Measurements from ENCODE around the gene CCDC171.
"Not testable (repeated sequence)": the region's sequence is repeated elsewhere in the genome, so short reads cannot be mapped to it uniquely, and the experiment has no call there.

CCDC171 gene

DNA sequence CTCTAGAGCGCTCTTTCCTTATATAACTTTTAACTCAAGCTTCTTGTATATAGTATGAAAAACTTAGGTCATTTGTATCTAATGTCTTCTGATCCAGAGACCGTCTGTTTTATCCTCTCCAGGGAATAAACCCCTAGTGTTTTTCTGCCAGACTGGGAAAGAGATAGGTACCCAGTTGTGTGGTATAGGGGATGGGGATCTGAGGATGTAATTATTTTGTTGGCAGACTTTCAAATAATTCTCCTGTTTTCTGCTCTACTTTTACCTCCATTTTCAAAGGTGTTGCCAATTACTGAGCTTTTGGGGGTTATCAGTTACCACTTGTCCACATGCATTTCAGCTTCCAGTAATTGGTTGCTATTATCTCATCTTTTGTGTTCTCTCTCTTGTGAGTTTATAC lies 17.9 kb downstream of the CCDC171 start:
- no peak for DNase-seq

DNA sequence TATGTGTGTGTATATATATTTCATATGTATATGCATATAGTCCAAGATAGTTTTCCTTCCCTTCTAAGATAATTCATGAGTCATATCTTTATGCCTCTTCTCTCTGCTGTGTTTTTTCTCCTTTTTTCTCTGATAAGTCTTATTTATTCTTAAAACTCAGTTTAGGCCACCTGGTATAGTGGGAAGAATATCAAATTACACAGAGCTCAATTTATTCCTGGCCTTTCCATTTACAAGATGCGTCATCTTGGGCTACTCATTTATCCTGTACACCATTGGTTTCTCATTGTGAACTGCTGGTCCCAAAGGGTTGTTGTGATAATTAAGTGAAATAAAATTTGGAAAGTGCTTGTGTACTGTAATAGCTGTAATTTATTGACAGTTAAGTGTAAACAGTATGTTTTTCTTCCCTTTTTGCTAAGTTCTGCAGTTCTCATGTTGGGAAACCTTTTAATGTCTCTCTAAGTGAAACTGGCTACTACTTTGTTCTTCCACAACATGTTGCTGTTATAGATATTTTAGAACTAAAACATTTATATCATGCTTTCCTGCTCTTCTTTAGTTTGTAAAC lies 19.4 kb downstream of the CCDC171 start:
- no peak for DNase-seq

DNA sequence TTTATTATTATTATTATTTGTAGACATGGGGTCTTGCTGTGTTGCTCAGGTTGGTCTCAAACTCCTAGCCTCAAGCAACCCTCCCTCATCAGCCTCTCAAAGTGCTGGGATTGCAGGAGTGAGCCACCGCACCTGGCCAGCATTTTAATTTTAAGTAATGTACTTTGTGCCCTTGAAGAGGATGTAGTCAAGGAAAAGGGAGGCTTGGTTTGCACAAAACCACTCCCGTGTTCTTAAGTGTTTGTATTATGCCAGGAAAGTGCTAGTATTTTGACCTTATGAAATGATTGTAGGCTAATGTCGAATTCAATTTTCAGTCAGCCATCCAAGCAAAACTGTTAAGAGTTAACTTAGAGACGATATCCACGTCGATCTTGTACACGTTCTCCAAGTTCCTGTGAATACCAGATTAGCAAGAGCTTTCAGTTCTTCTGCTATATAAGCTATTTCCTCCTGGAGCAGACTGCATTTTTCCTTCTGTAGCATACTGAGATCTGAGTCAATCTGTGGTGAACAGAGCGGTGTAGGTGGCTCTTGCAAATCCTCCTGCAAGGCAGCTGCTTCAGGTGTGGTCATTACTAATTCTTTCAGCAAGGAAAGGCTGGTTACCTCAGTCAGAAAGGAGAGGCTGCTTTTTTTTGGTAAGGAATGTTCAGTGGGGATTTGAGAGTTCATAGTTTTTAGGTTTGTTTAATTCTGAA lies 23.7 kb downstream of the CCDC171 start:
- no peak for DNase-seq

DNA sequence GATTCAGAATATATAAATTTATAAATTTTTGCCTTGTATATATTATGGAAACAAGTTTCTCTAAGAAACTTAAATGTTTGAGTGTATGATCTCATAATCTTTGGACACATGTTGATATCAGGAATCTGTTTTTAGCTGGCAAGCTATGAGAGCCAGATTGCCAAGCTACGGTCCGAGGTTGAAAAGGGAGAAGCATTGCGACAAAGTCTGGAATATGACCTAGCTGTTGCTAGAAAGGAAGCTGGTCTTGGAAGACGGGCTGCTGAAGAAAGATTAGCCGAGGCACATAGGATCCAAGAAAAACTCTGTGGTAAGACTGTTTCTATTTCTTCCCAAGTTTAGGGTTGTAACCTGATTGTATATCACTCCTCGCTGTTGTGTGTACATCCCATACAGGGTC lies 25.9 kb downstream of the CCDC171 start:
- DNase-seq = no peak

DNA sequence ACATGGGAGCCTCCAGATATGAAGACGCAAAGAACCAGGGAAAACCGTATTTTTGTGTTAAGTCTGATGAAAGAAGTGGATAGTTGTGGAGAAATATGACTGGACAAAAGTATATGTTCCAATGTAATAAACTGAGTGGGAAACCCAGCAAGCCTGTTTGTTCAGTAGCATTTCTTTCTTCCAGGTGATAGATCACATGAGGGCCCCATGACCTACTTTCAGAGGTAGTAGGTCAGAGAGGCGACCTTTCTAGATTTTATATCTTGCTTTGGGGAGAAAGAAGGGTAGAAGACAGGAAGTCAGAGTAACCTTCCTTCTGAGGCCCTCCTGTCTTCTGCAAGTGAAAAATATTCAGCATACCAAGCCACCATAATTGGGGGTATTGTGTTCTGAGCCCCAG lies 31.5 kb downstream of the CCDC171 start:
- DNase-seq = no peak

DNA sequence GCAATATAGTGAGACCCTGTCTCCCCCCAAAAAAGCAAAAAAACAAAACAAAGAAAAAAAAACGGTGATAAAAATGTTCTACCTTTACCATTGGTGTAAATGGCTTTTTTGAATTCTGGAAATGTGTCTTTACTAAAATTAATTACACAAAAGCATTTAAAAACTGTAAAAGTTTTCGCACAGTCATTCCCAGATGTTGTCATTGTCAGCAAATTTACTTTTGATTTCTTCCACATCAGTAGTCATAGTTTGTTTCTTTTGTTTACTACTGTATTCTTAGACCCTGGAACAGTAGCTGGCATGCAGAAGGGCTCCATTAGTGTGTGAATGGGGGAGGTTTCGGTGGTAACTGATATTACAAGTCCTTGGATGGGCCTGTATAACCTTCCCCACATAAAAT lies 39.5 kb downstream of the CCDC171 start:
- no peak for DNase-seq

DNA sequence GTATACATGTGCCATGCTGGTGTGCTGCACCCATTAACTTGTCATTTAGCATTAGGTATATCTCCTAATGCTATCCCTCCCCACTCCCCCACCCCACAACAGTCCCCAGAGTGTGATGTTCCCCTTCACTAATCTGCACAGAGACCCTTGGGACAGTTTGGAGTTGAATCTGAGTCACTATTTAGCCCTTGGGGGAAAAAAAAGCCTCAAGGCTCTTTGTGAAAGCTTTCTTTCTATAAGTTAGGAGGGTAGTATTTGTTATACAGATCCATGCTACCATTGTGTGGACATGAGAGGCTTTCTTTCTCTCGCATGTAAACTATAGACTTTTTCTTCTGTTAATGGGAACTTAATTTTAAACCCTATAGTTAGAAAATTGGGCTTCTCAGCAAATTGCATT lies 40.1 kb downstream of the CCDC171 start:
- DNase-seq = not testable (repeated sequence)

DNA sequence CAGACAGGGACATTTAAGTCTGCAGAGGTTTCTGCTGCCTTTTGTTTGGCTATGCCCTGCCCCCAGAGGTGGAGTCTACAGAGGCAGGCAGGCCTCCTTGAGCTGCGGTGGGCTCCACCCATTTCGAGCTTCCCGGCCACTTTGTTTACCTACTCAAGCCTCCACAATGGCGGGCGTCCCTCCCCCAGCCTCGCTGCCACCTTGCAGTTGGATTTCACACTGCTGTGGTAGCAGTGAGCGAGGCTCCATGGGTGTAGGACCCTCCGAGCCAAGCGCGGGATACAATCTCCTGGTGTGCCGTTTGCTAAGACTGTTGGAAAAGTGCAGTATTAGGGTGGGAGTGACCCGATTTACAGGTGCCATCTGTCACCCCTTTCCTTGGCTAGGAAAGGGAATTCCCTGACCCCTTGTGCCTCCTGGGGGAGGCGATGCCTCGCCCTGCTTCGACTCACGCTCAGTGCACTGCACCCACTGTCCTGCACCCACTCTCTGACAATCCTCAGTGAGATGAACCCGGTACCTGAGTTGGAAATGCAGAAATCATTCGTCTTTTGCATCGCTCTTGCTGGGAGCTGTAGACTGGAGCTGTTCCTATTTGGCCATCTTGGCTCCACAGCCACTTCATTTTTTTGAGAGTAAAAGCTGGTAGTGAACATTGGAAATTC lies 48.0 kb downstream of the CCDC171 start:
- DNase-seq = not testable (repeated sequence)

DNA sequence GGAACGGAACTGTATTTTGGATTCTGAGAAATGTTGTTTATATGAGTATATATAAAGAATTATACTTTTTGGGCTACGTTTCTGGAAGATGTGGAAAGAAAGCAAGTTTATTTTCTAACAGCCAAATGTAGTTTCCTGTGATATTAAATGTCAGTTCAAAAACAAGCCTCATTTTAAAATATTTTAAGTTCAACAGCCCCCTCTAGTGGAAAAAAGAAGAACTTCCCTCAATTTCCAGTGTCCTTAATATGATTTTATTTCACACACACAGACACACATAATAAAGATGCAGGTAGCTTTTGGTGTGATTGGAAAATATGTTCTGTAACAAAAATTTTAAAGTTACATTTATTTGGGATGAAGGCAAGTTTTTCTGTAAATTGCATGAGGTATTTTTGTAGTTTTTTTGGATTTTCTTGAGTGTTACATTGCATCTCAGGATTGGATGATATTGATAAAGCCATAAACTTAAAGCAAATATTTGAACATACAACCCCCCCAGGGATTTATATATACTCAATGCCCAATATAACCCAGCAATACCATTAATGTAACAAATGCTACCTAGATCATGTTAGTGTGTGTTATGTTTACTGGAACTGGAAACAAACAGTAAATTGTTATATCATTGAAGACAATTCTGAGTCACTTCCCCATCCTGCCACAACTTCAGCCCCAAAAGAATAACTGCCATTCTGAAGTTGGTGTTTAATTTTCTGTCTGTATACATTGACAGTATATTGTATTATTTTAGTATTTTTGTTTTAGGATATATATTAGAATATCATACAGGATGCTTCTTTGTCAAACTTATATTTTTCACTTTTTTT lies 54.0 kb downstream of the CCDC171 start:
- peak; percentile 11 for DNase-seq

DNA sequence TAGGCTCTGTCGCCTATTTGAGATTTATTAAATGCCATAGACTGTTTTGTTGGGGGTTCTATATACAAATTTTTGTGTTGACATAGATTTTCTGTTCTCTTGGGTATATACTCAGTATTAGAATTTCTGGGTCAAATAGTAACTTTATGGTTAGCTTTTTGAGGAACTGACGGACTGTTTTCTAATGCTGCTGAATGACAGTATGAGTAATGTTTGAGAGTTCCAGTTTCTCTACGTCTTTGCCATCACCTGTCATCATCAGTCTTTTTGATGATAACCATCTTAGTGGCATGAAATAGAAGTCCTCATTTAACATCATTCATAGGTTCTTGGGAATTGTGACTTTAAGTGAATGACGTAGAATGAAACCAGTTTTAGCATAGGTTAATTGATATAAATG lies 60.1 kb downstream of the CCDC171 start:
- no peak for DNase-seq

DNA sequence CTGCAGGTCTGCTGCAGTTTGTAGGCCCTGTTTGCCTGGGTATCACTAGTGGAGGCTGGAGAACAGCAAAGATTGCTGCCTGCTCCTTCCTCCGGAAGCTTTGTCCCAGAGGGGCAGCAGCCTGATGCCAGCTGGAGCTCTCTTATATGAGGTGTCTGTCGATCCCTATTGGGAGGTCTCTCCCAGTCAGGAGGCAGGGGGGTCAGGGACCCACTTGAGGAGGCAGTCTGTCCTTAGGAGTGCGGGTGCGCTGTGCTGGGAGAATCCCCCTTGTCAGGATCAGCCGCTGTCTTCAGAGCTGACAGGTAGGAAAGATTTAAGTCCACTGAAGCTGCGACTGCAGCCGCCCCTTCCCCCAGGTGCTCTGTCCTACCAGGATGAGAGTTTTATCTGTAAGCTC lies 64.9 kb downstream of the CCDC171 start:
- DNase-seq = no peak

DNA sequence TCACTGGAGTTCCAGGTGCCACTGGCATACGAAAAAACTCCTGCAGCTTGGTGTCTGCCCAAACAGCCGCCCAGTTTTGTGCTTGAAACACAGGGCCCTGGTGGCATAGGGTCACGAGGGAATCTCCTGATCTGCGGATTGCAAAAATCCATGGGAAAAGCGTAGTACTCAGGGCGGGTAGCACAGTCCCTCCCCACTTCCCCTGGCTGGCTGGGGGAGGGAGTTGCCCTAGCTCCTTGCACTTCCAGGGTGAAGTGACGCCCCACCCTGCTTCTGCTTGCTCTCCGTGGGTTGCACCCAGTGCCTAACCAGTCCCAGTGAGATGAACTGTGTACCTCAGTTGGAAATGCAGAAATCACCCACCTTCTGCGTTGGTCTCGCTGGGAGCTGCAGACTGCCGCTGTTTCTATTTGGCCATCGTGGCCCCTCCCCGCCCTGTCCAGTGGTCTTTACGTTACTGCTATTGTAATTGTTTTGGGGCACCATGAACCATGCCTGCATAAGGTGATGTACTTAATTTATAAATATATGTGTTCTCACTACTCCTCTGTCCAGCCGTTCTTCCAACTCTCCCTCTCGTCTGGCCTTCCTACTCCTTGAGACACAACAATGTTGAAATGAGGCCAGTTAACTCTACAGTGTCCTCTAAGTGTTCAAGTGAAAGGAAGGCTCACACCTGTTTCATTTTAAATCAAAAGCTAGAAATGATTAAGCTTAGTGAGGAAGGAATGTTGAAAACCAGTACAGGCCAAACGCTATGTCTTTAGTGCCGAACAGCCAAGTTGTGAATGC lies 65.9 kb downstream of the CCDC171 start:
- no peak for DNase-seq

DNA sequence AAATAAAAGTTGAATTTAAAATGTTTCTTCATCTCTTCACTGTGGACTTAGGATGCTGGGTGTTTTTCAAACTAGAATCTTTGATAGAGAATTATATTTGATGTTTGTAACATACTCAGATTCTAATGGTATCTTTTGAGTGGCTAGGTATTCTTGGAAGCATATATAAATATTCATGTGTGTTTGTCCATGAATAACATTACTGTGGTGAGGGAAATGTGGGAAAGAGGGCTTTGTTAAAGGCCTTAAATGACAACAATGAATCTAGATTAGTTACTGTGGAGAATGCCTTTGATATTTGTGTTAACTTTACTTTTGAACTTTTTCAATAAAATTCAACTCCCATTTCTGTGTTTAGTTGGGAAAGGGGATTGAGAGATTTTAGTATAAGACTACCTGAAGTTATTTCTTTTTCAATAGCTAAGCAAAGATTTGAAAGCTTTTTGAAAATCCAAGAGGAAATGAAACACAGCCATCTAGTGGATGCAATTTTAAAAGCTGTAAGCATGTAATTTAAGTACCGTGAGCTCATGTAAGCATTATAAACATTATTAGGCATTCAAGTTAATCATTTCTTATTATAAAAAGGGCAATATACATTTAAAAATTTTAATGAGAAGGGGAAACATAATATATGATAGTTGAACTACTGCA lies 69.6 kb downstream of the CCDC171 start:
- no peak for DNase-seq

DNA sequence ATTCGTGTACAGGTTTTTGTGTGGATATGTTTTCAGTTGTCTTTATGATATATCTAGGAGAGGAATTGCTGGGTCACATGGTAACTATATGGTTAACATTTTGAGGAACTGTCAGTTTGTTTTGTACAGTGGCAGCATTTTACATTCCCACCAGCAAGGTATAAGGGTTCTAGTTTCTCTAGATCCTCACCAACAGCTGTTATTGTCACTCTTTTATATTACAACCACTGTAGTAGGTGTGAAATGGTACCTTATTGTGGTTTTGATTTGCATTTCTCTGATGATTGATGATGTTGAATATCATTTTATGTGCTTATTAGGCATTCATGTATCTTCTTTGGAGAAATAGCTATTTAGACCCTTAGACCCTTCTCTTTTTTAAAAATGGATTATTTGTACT lies 82.9 kb downstream of the CCDC171 start:
- no peak for DNase-seq

DNA sequence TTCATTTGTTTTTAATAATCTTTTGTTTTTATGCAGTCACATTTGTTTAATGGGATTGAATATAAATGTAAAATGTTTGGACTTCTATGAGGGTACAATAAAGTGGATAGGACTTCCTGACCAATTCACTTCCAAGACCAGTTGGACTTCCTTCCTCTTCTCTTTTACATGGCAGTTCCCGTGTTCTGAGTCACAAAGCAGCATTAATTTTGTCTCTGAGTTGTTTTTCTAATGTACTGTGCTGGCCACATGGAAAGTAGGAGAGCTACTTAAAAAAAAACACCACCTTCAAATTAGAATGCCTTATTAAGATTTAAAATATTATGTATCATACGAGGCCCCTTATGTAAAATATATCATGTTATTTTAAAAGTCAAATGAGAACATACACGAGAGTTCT lies 87.3 kb downstream of the CCDC171 start:
- no peak for DNase-seq

DNA sequence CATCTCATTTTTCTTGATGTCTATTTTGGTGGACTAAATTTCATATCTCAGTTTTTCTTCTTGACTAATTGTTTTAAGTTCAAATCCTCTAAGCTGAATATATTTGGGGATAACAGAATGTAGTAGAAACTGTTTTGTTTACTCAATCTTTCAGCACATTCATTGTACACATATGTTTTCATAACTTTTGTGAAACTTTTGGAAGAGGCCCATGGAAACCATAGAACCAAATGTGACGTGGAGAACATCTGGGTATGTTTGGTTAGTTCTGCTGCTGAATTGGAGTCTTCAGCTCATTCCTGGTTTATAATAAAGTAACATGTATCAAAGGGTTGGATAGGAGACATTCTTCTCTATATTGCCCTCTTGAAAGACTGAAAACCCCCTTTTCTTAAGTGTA lies 88.4 kb downstream of the CCDC171 start:
- no peak for DNase-seq

DNA sequence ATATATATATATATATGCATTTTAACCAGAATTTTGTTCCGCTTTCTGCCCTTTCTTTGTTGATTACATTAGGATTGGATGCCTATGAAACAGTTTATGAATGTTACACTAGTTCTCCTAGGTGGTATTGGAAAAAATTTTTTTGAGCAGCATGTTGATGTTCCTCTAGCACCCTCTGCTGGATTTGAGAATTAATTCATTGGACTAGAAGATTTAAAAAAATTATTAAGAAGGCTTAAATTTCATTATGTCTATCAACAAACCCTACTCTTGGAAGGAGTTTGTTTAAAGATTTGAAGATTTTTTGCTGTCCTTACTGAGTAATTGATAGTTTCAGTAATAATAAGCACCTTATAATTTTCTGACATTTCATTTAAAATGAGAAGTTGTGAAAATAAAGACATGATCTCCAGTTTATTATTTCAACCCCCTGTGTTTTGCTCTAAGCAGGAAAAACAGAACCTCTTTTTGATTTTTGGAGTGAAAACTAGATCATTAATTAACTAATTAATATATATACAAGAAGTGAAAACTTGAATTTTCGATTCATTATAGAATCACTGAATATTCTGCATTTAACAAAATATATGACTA lies 89.6 kb downstream of the CCDC171 start:
- DNase-seq = no peak

DNA sequence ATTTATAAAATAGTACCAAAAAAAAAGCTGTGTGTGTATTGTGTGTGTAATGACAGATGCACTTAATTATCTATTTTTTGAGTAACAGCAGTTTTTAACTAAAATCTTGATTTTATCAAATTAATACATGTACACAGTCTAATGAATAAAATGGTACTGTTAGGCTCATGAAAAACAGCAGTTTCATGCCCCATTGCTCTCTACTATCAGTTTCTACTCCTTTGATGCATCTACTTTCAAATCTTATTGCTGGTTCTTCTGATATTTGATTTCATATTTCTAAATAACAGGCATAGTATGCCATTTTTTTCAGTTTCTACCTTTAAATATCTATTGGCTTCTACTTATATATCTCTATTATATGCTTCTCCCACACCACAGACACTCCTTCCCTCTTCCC lies 117.4 kb downstream of the CCDC171 start:
- no peak for DNase-seq

DNA sequence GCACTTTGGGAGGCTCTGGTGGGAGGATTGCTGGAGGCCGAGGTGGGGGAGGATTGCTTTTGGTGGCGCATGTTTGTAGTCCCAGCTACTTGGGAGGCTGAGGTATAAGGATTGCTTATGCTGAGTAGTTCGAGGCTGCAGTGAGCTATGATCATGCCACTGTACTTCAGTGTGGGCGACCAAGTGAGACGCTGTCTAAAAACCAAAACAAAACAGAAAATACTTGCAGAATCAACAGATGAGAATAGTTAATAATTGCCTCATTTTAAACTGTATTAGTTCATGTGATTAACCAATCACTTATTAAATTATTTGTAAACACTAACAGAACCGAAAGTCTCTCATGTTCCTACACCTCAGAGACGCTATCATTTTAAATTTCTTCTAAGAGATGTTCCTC lies 118.1 kb downstream of the CCDC171 start:
- DNase-seq = no peak

DNA sequence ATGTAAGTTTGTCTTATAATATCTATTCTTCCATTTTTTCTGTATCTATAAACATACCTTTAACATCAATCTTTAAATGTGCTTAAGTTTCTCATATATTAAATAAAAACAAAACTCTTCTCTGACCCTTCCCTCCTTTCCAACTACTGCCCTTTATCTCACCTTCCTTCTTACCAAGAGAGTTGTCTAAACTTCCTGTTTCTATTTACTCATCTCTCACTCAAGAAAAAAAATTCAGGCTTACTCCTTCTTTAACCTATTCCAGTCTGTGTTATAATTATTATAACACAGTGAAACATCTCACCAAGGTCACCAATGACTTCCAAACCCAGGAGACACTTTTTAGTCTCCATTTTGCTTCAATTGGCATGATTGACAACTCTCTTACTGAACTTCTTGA lies 140.9 kb downstream of the CCDC171 start:
- no peak for DNase-seq

DNA sequence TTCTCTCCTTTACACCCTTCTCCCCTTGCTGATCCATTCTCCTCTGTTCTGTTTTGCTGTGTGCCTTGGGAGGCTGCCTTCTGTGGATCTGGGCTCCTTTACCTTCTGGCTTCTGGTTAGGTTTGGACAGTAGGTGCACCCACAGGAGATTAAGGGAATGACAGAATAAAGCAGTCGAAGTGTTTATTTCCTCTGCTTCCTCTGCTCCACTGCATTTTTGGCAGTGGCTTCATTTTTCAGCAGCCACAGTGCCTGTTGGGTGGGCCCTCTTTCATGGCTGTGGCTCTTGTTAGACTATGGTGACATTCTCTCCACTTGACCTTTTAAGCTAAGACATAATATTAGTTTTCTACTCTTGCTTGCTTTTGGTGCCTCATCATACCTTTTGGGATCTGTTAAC lies 144.1 kb downstream of the CCDC171 start:
- DNase-seq = no peak

DNA sequence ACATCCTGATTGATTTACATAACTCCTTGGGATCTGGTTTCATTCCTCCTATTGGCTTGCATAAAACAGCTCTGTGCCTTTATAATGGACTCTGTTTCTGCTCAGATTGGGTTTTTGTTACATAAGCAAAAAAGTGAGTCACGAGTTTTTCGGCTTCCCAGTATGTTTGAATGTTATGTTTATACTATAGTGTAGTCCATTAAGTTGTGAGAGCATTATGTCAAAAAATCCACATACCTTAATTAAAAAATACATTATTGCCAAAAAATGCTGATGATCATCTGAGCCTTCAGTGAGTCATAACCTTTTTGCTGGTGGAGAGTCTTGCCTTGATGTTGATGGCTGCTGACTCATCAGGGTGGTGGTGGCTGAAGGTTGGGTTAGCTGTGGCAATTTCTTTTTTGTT lies 144.6 kb downstream of the CCDC171 start:
- DNase-seq = no peak
